HG02885 (cell line): ENCODE data around the gene SNX15.
"Not testable (repeated sequence)": the region's sequence is repeated elsewhere in the genome, so short reads cannot be mapped to it uniquely, and the experiment has no call there.

Experiments
- ATAC-seq: cut with Tn5 transposase; IDR thresholded peaks from one replicate; pipeline ENCODE4 v1.9.1; 2021; ENCODE audit warnings: mild to moderate bottlenecking; ENCODE audit not compliant: unreplicated experiment, poor library complexity

SNX15 gene

GRCh38 chr11:65013888-65014725, 13.1 kb upstream of the SNX15 start, which contains the start of gene ARL2:
Gene ARL2, plus strand, starts transcription at chr11:65014160. Its CDS starts 48 bp downstream, at chr11:65014208.
- ATAC-seq: peak; percentile 82

GRCh38 chr11:65014726-65015227, 12.5 kb upstream of the SNX15 start:
- ATAC-seq: no peak

GRCh38 chr11:65016705-65017104, 10.5 kb upstream of the SNX15 start:
- ATAC-seq: no peak

- no peak for ATAC-seq
Measured at GRCh38 chr11:65017937-65018336, 9.3 kb upstream of the SNX15 start.

GRCh38 chr11:65019824-65020223, 7.4 kb upstream of the SNX15 start:
- no peak for ATAC-seq

- no peak for ATAC-seq
Measured at GRCh38 chr11:65021003-65021402, 6.2 kb upstream of the SNX15 start.

GRCh38 chr11:65021509-65021908, 5.7 kb upstream of the SNX15 start:
- no peak for ATAC-seq

GRCh38 chr11:65023502-65023901, 3.7 kb upstream of the SNX15 start:
- ATAC-seq: not testable (repeated sequence)

GRCh38 chr11:65026810-65027209, 429 bp upstream of the SNX15 start:
- ATAC-seq: no peak

GRCh38 chr11:65032216-65032615, 5.0 kb downstream of the SNX15 start:
- no peak for ATAC-seq

- ATAC-seq: no peak
Measured at GRCh38 chr11:65034423-65034822, 7.2 kb downstream of the SNX15 start.

- no peak for ATAC-seq
Measured at GRCh38 chr11:65035579-65035978, 8.3 kb downstream of the SNX15 start.

- ATAC-seq: no peak
Measured at GRCh38 chr11:65036931-65037330, 9.7 kb downstream of the SNX15 start.

GRCh38 chr11:65040520-65040846, 13.2 kb downstream of the SNX15 start:
- ATAC-seq: no peak

GRCh38 chr11:65040847-65041622, 13.8 kb downstream of the SNX15 start, which contains the start of gene SAC3D1:
Gene SAC3D1, plus strand, starts transcription at chr11:65041210. Its CDS starts 83 bp downstream, at chr11:65041293.
- ATAC-seq: peak; percentile 88

GRCh38 chr11:65042891-65043290, 15.7 kb downstream of the SNX15 start:
- no peak for ATAC-seq

GRCh38 chr11:65043881-65044501, 16.8 kb downstream of the SNX15 start:
- no peak for ATAC-seq

GRCh38 chr11:65045061-65045460, 17.8 kb downstream of the SNX15 start:
- no peak for ATAC-seq

GRCh38 chr11:65045728-65046127, 18.5 kb downstream of the SNX15 start:
- no peak for ATAC-seq

GRCh38 chr11:65047581-65048422, 20.6 kb downstream of the SNX15 start:
- no peak for ATAC-seq
